DND-41 (cell line): Measurements from ENCODE around the gene ZNF248.

Source experiments
- ATAC-seq: fragments of 200-7000 bp; cut with Tn5 transposase; 3 replicates; pipeline ENCODE4 v1.9.1; 2021; ENCODE audit warnings: low read depth; ENCODE audit not compliant: insufficient read depth
- DNase-seq: peaks from one replicate; pipeline ENCODE4 v3.0.0-alpha.2; 2020
- H2AFZ ChIP-seq: 2 replicates; pipeline ENCODE4 v1.6.0; 2012; ENCODE audit warnings: low read depth, low read length
- H3K27ac ChIP-seq: 2 replicates; pipeline ENCODE4 v1.5.1; 2012; ENCODE audit warnings: low read length, inconsistent platforms
- H3K27me3 ChIP-seq: fragments of 200-600 bp; sonication (generic); 2 replicates; pipeline ENCODE4 v1.6.0; 2012; ENCODE audit warnings: low read length, mild to moderate bottlenecking, inconsistent platforms; ENCODE audit not compliant: insufficient read depth, poor library complexity
- H3K36me3 ChIP-seq: 2 replicates; pipeline ENCODE4 v1.5.1; 2012; ENCODE audit warnings: low read length, inconsistent platforms; ENCODE audit not compliant: insufficient read depth
- H3K4me1 ChIP-seq: 2 replicates; pipeline ENCODE4 v1.5.1; 2012; ENCODE audit warnings: mild to moderate bottlenecking, low read length; ENCODE audit not compliant: insufficient read depth
- H3K4me2 ChIP-seq: 2 replicates; pipeline ENCODE4 v1.6.0; 2012; ENCODE audit warnings: mild to moderate bottlenecking, moderate library complexity, low read length, inconsistent platforms; ENCODE audit not compliant: insufficient read depth
- H3K4me3 ChIP-seq, 2 experiments: fragments of 200-600 bp in 1 of 2; shearing (Covaris generic) in 1 of 2; 2 replicates each; pipeline ENCODE4 v1.5.1; 2012 to 2016; ENCODE audit warnings: inconsistent platforms in 2 of 2, low read length in 2 of 2, mild to moderate bottlenecking in 2 of 2, low read depth in 1 of 2, moderate library complexity in 1 of 2
- H3K79me2 ChIP-seq: 2 replicates; pipeline ENCODE4 v1.6.0; 2012; ENCODE audit warnings: low read length, inconsistent platforms; ENCODE audit not compliant: insufficient read depth
- H3K9ac ChIP-seq: 2 replicates; pipeline ENCODE4 v1.6.0; 2012; ENCODE audit warnings: low read depth, mild to moderate bottlenecking, inconsistent platforms, low read length, moderate library complexity
- H3K9me3 ChIP-seq: 2 replicates; pipeline ENCODE4 v1.5.1; 2012; ENCODE audit warnings: low read length, moderate library complexity, mild to moderate bottlenecking, inconsistent platforms; ENCODE audit not compliant: insufficient read depth, severe bottlenecking
- H4K20me1 ChIP-seq: 2 replicates; pipeline ENCODE4 v1.6.0; 2012; ENCODE audit warnings: low read length; ENCODE audit not compliant: insufficient read depth
- CTCF ChIP-seq: IDR thresholded peaks from 2 replicates; pipeline ENCODE4 v1.5.1; 2012; ENCODE audit warnings: borderline replicate concordance, low read length, moderate library complexity, mild to moderate bottlenecking; ENCODE audit not compliant: poor library complexity, severe bottlenecking; ENCODE audit errors: extremely low read depth
- EZH2 ChIP-seq: IDR thresholded peaks from 3 replicates; pipeline ENCODE4 v1.6.1; 2012; ENCODE audit warnings: borderline replicate concordance, low read depth, mild to moderate bottlenecking, moderate library complexity, low read length, inconsistent platforms; ENCODE audit not compliant: severe bottlenecking

The ZNF248 gene

GRCh38 chr10:37819797-37820196, 37.6 kb downstream of the ZNF248 start:
- no peak for DNase-seq
- H3K4me3 ChIP-seq = no peak overlapping the region
- H3K4me1 ChIP-seq = no peaks in the 10 kb centered on the region
- no peak overlapping the region for H3K4me2 ChIP-seq
- no peaks in the 10 kb centered on the region for H4K20me1 ChIP-seq
- H3K9ac ChIP-seq = no peak overlapping the region
- H3K27me3 ChIP-seq = no peaks in the 10 kb centered on the region
- H3K27ac ChIP-seq = no peak overlapping the region
- no peak for ATAC-seq
- H3K79me2 ChIP-seq = no peaks in the 10 kb centered on the region
- no peaks in the 10 kb centered on the region for H3K36me3 ChIP-seq
- no peak for TF ChIP-seq EZH2
- TF ChIP-seq CTCF = no peak
- H2AFZ ChIP-seq = no peak overlapping the region
- no peaks in the 10 kb centered on the region for H3K9me3 ChIP-seq

- Histone ChIP-seq H3K4me2 (no peak overlapping the region), H4K20me1 (no peaks in the 10 kb centered on the region), H3K36me3 (no peaks in the 10 kb centered on the region), H2AFZ (no peak overlapping the region), H3K79me2 (no peaks in the 10 kb centered on the region), H3K27me3 (no peaks in the 10 kb centered on the region), H3K9me3 (peaks cover 21% of the 10 kb centered on the region), H3K4me3 (no peak overlapping the region), H3K4me1 (no peaks in the 10 kb centered on the region), H3K27ac (no peak overlapping the region), H3K9ac (no peak overlapping the region)
- TF ChIP-seq CTCF (no peak), EZH2 (no peak)
- DNase-seq = no peak
- ATAC-seq = 0 out of 3 replicates have a peak, but pooled peaks have one; percentile 19
Measured at GRCh38 chr10:37816290-37816689, 41.1 kb downstream of the ZNF248 start.

- H3K27me3 ChIP-seq = no peaks in the 10 kb centered on the region
- H3K4me1 ChIP-seq = no peaks in the 10 kb centered on the region
- no peak overlapping the region for H3K9ac ChIP-seq
- no peak overlapping the region for H3K4me2 ChIP-seq
- ATAC-seq (no peak), DNase-seq (no peak)
- H4K20me1 ChIP-seq = no peaks in the 10 kb centered on the region
- H3K36me3 ChIP-seq = no peaks in the 10 kb centered on the region
- H3K79me2 ChIP-seq = no peaks in the 10 kb centered on the region
- no peak overlapping the region for H2AFZ ChIP-seq
- H3K9me3 ChIP-seq = peaks cover 25% of the 10 kb centered on the region
- no peak overlapping the region for H3K27ac ChIP-seq
- no peak overlapping the region for H3K4me3 ChIP-seq
- TF ChIP-seq CTCF (no peak), EZH2 (no peak)
Measured at GRCh38 chr10:37813763-37814162, 43.6 kb downstream of the ZNF248 start.

- no peak for TF ChIP-seq EZH2
- no peak for TF ChIP-seq CTCF
- DNase-seq (no peak), ATAC-seq (no peak)
- Histone ChIP-seq H4K20me1 (no peaks in the 10 kb centered on the region), H3K27ac (no peak overlapping the region), H3K4me3 (no peak overlapping the region), H3K79me2 (no peaks in the 10 kb centered on the region), H3K36me3 (no peaks in the 10 kb centered on the region), H3K4me1 (no peaks in the 10 kb centered on the region), H3K4me2 (no peak overlapping the region), H3K27me3 (no peaks in the 10 kb centered on the region), H3K9ac (no peak overlapping the region), H2AFZ (no peak overlapping the region), H3K9me3 (peaks cover 25% of the 10 kb centered on the region)
Measured at GRCh38 chr10:37812290-37812689, 45.1 kb downstream of the ZNF248 start.
